K562 (cell line): Measurements from ENCODE around the gene SIGLEC14. TPM values are rescaled to one million over a fixed set of nuclear protein-coding genes. Genes with fewer than 3 reads are reported as not detected.

ENCODE experiments used
- CEBPB ChIP-seq: fragments of 450-650 bp; IDR thresholded peaks from 2 replicates; pipeline ENCODE4 v1.6.1; 2016; ENCODE audit warnings: missing genetic modification characterization, missing compliant biosample characterization
- ESRRB ChIP-seq: fragments of 250-450 bp; sonication (Bioruptor Pico); IDR thresholded peaks from 2 replicates; pipeline ENCODE4 v1.5.0; 2020; ENCODE audit warnings: mild to moderate bottlenecking, moderate library complexity, borderline replicate concordance
- ETV1 ChIP-seq: fragments of 450-650 bp; conservative IDR thresholded peaks from 2 replicates; pipeline ENCODE4 v1.6.1; 2016; ENCODE audit warnings: missing genetic modification characterization, control low read depth, low read depth, missing compliant biosample characterization
- FOSL1 ChIP-seq: fragments of 200-800 bp; sonication (Bioruptor generic); conservative IDR thresholded peaks from 2 replicates; pipeline ENCODE4 v1.6.1; 2016; ENCODE audit warnings: missing genetic modification characterization, missing compliant biosample characterization
- HEY1 ChIP-seq: fragments of 250-450 bp; sonication (Bioruptor Pico); IDR thresholded peaks from 2 replicates; pipeline ENCODE4 v1.5.0; 2020; ENCODE audit warnings: mild to moderate bottlenecking, moderate library complexity, borderline replicate concordance
- IRF2 ChIP-seq: sonication (generic); formaldehyde crosslinking; IDR thresholded peaks from 2 replicates; pipeline ENCODE4 v1.8.1; 2022; ENCODE audit warnings: mild to moderate bottlenecking, missing genetic modification reagents
- KDM2B ChIP-seq: fragments of 250-450 bp; sonication (Bioruptor Pico); IDR thresholded peaks from 2 replicates; pipeline ENCODE4 v1.8.0; 2021; ENCODE audit warnings: mild to moderate bottlenecking, moderate library complexity
- KDM4B ChIP-seq, 2 experiments: fragments of 450-650 bp in 1 of 2; sonication (generic) in 1 of 2; IDR thresholded peaks; 2 replicates each; pipeline ENCODE4 v1.6.1; 2016 to 2017; ENCODE audit warnings: borderline replicate concordance in 2 of 2, antibody characterized with exemption in 1 of 2, low read depth in 1 of 2, mild to moderate bottlenecking in 1 of 2
- LCOR ChIP-seq: sonication (generic); formaldehyde crosslinking; IDR thresholded peaks from 2 replicates; pipeline ENCODE4 v1.8.0; 2022; ENCODE audit warnings: mild to moderate bottlenecking, missing genetic modification reagents
- PCBP2 ChIP-seq: fragments of 200-400 bp; formaldehyde crosslinking; IDR thresholded peaks from 2 replicates; pipeline ENCODE4 v1.6.1; 2018; ENCODE audit warnings: low read length, low read depth, mild to moderate bottlenecking, moderate library complexity; ENCODE audit not compliant: poor library complexity, severe bottlenecking
- PHB ChIP-seq: fragments of 250-450 bp; sonication (Bioruptor Pico); IDR thresholded peaks from 2 replicates; pipeline ENCODE4 v1.5.0; 2021
- RBM17 ChIP-seq: fragments of 200-400 bp; formaldehyde crosslinking; IDR thresholded peaks from 2 replicates; pipeline ENCODE4 v1.6.1; 2017; ENCODE audit warnings: low read depth, mild to moderate bottlenecking, low read length, borderline replicate concordance
- RNF2 ChIP-seq: sonication (generic); IDR thresholded peaks from 2 replicates; pipeline ENCODE4 v1.6.1; 2016
- SRSF7 ChIP-seq: fragments of 200-400 bp; formaldehyde crosslinking; optimal IDR thresholded peaks from 2 replicates; pipeline ENCODE3; 2017; ENCODE audit warnings: mild to moderate bottlenecking, low read depth, low read length
- ZNF232 ChIP-seq: sonication (generic); formaldehyde crosslinking; IDR thresholded peaks from 2 replicates; pipeline ENCODE4 v1.8.0; 2022; ENCODE audit warnings: mild to moderate bottlenecking, missing genetic modification reagents
- ZNF280B ChIP-seq: fragments of 250-450 bp; sonication (Bioruptor Pico); IDR thresholded peaks from 2 replicates; pipeline ENCODE4 v1.5.1; 2021; ENCODE audit warnings: mild to moderate bottlenecking
- ZNF436 ChIP-seq: fragments of 250-450, 450-650 bp; sonication (Bioruptor Pico); formaldehyde crosslinking; IDR thresholded peaks from 2 replicates; pipeline ENCODE4 v1.7.0; 2020; ENCODE audit warnings: mild to moderate bottlenecking
- polyA plus RNA-seq, 8 experiments: library from polyadenylated mRNA; depleted of rRNA in 4 of 8; stranded (reverse) in 5 of 8; unstranded in 3 of 8; fragments of >200 nt; fragmentation: Nextera tagmentation in 2 of 8; fragmentation: Illumina TruSeq in 1 of 8; extraction: Ambion mirVana in 2 of 8; extraction: Trizol in 1 of 8; gene quantifications; 2 replicates each; pipeline versions ENCODE4 v1.2.1 to v1.2.3, GENCODE V29; 2011 to 2014; ENCODE audit warnings: inconsistent platforms in 1 of 8, missing spikeins in 1 of 8
- total RNA-seq, 7 experiments: library from RNA; depleted of rRNA in 6 of 7; stranded (reverse); fragments of >200 nt in 6 of 7; fragmentation: Illumina TruSeq in 2 of 7; extraction: Trizol in 2 of 7; gene quantifications; 2 replicates each; pipeline versions ENCODE4 v1.2.1 to v1.2.3, GENCODE V29; 2011 to 2021; ENCODE audit warnings: low replicate concordance in 1 of 7
- TF ChIP-seq, protein P1 (sequence below): fragments of 250-450 bp; sonication (Bioruptor Pico); IDR thresholded peaks from 2 replicates; pipeline ENCODE4 v1.8.0; 2021; ENCODE audit warnings: moderate library complexity, mild to moderate bottlenecking, inconsistent platforms
- TF ChIP-seq, protein P2 (sequence below): conservative IDR thresholded peaks from 2 replicates; pipeline ENCODE4 v1.6.1; 2011; ENCODE audit warnings: low read depth, mild to moderate bottlenecking, low read length; ENCODE audit not compliant: control insufficient read depth
- TF ChIP-seq, protein P3 (sequence below): IDR thresholded peaks from 2 replicates; pipeline ENCODE4 v1.6.1; 2016; ENCODE audit warnings: missing genetic modification characterization, missing compliant biosample characterization
- TF ChIP-seq, protein P4 (sequence below): fragments of 450-650 bp; formaldehyde crosslinking; IDR thresholded peaks from 2 replicates; pipeline ENCODE4 v1.4.0; 2020; ENCODE audit warnings: mild to moderate bottlenecking

SIGLEC14 gene
- total and polyA plus RNA-seq, 9 of the 15 experiments (the other 6 are each of a cell fraction or from before 2014, with no cell fraction given), result not detected

GRCh38 chr19:51593969-51594773, 52.5 kb downstream of the SIGLEC14 start (continued):
- TF ChIP-seq ZNF280B, result no peak
- TF ChIP-seq KDM2B (CRISPR knock-in tag), result no peak
- TF ChIP-seq, protein P1, sequence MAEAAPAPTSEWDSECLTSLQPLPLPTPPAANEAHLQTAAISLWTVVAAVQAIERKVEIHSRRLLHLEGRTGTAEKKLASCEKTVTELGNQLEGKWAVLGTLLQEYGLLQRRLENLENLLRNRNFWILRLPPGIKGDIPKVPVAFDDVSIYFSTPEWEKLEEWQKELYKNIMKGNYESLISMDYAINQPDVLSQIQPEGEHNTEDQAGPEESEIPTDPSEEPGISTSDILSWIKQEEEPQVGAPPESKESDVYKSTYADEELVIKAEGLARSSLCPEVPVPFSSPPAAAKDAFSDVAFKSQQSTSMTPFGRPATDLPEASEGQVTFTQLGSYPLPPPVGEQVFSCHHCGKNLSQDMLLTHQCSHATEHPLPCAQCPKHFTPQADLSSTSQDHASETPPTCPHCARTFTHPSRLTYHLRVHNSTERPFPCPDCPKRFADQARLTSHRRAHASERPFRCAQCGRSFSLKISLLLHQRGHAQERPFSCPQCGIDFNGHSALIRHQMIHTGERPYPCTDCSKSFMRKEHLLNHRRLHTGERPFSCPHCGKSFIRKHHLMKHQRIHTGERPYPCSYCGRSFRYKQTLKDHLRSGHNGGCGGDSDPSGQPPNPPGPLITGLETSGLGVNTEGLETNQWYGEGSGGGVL, result no peak
- TF ChIP-seq RBM17, result no peak
- no peak for TF ChIP-seq SRSF7
- no peak for TF ChIP-seq ESRRB (CRISPR knock-in tag)
- 0 out of 2 replicates have a peak, but pooled peaks have one; percentile 10 for TF ChIP-seq FOSL1 (tag)
- no peak for TF ChIP-seq KDM4B (IDR thresholded peaks at IDR 0.05; ENCODE audit: borderline replicate concordance in 2 of 2, low read depth in 1 of 2)
- TF ChIP-seq, protein P2, sequence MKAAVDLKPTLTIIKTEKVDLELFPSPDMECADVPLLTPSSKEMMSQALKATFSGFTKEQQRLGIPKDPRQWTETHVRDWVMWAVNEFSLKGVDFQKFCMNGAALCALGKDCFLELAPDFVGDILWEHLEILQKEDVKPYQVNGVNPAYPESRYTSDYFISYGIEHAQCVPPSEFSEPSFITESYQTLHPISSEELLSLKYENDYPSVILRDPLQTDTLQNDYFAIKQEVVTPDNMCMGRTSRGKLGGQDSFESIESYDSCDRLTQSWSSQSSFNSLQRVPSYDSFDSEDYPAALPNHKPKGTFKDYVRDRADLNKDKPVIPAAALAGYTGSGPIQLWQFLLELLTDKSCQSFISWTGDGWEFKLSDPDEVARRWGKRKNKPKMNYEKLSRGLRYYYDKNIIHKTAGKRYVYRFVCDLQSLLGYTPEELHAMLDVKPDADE, result peak; percentile 100
- TF ChIP-seq, protein P3, sequence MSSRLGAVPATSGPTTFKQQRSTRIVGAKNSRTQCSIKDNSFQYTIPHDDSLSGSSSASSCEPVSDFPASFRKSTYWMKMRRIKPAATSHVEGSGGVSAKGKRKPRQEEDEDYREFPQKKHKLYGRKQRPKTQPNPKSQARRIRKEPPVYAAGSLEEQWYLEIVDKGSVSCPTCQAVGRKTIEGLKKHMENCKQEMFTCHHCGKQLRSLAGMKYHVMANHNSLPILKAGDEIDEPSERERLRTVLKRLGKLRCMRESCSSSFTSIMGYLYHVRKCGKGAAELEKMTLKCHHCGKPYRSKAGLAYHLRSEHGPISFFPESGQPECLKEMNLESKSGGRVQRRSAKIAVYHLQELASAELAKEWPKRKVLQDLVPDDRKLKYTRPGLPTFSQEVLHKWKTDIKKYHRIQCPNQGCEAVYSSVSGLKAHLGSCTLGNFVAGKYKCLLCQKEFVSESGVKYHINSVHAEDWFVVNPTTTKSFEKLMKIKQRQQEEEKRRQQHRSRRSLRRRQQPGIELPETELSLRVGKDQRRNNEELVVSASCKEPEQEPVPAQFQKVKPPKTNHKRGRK, result peak; percentile 41; the same call in 1 of the 2 replicates
- TF ChIP-seq RNF2, result no peak
- TF ChIP-seq IRF2 (CRISPR knock-in tag), result no peak
- no peak for TF ChIP-seq PCBP2
- no peak for TF ChIP-seq ZNF436 (CRISPR knock-in tag)
- TF ChIP-seq CEBPB (tag), result no peak
- no peak for TF ChIP-seq ETV1 (tag)
- TF ChIP-seq, protein P4, sequence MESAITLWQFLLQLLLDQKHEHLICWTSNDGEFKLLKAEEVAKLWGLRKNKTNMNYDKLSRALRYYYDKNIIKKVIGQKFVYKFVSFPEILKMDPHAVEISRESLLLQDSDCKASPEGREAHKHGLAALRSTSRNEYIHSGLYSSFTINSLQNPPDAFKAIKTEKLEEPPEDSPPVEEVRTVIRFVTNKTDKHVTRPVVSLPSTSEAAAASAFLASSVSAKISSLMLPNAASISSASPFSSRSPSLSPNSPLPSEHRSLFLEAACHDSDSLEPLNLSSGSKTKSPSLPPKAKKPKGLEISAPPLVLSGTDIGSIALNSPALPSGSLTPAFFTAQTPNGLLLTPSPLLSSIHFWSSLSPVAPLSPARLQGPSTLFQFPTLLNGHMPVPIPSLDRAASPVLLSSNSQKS (CRISPR knock-in tag), result no peak
- TF ChIP-seq PHB (CRISPR knock-in tag), result no peak
- no peak for TF ChIP-seq ZNF232 (CRISPR knock-in tag)
- TF ChIP-seq HEY1 (CRISPR knock-in tag), result no peak
- 0 out of 2 replicates have a peak, but pooled peaks have one; percentile 32 for TF ChIP-seq LCOR (CRISPR knock-in tag)
